Smooth muscle cell (in vitro differentiated cells): ENCODE results near the gene NEBL. TPM values are rescaled to one million over a fixed set of nuclear protein-coding genes. Genes with fewer than 3 reads are reported as not detected.
A peak's percentile ranks its signal among the peaks of the same experiment; 100 is the strongest.
"Not testable (repeated sequence)": the region's sequence is repeated elsewhere in the genome, so short reads cannot be mapped to it uniquely, and the experiment has no call there.

Source experiments
- DNase-seq: peaks from one replicate; lab custom pipeline; 2025; ENCODE audit not compliant: unreplicated experiment; lab: John Stamatoyannopoulos, UW
- H2AFZ ChIP-seq: fragments of 200-600 bp; sonication (generic); 2 replicates; pipeline ENCODE4 v1.6.0; 2016; ENCODE audit warnings: antibody characterized with exemption, low read depth, mild to moderate bottlenecking
- H3F3A ChIP-seq: fragments of 200-600 bp; sonication (generic); 2 replicates; pipeline ENCODE4 v1.6.0; 2017; ENCODE audit warnings: antibody characterized with exemption, low read depth
- H3K27ac ChIP-seq: fragments of 200-600 bp; sonication (generic); 2 replicates; pipeline ENCODE4 v1.5.1; 2016; ENCODE audit warnings: low read depth, mild to moderate bottlenecking
- H3K27me3 ChIP-seq: fragments of 200-600 bp; sonication (generic); 2 replicates; pipeline ENCODE4 v1.6.1; 2016; ENCODE audit warnings: low read depth, mild to moderate bottlenecking
- H3K36me3 ChIP-seq: fragments of 200-600 bp; sonication (generic); 2 replicates; pipeline ENCODE4 v1.5.1; 2016; ENCODE audit warnings: low read depth
- H3K4me1 ChIP-seq: fragments of 200-600 bp; sonication (generic); 2 replicates; pipeline ENCODE4 v1.5.1; 2016; ENCODE audit warnings: low read depth
- H3K4me2 ChIP-seq: fragments of 200-600 bp; sonication (generic); 2 replicates; pipeline ENCODE4 v1.6.0; 2016; ENCODE audit warnings: mild to moderate bottlenecking
- H3K4me3 ChIP-seq: fragments of 200-600 bp; sonication (generic); 2 replicates; pipeline ENCODE4 v1.5.1; 2016; ENCODE audit warnings: mild to moderate bottlenecking
- H3K79me2 ChIP-seq: fragments of 200-600 bp; sonication (generic); 2 replicates; pipeline ENCODE4 v1.6.0; 2016; ENCODE audit warnings: low read depth, mild to moderate bottlenecking
- H3K9ac ChIP-seq: fragments of 200-600 bp; sonication (generic); 2 replicates; pipeline ENCODE4 v1.6.0; 2016; ENCODE audit warnings: low read depth
- H3K9me3 ChIP-seq: fragments of 200-600 bp; sonication (generic); replicated peaks from 2 replicates; pipeline ENCODE4 v1.5.1; 2016; ENCODE audit warnings: low read depth
- H4K20me1 ChIP-seq: fragments of 200-600 bp; sonication (generic); 2 replicates; pipeline ENCODE4 v1.6.0; 2016; ENCODE audit warnings: low read depth
- CTCF ChIP-seq: fragments of 200-600 bp; sonication (generic); IDR thresholded peaks from 2 replicates; pipeline ENCODE4 v1.5.1; 2017; ENCODE audit warnings: borderline replicate concordance, mild to moderate bottlenecking, antibody characterized with exemption; ENCODE audit not compliant: insufficient read depth, poor library complexity, severe bottlenecking
- WGBS: methylation state at CpG from one replicate; pipeline ENCODE4 v1.1.7; 2016; ENCODE audit warnings: low lambda C conversion rate; 5-methylcytosine and 5-hydroxymethylcytosine counted together
- polyA plus RNA-seq: library from polyadenylated mRNA; unstranded; fragments of >200 nt; fragmentation: Nextera tagmentation; extraction: Ambion mirVana; gene quantifications from 2 replicates; pipeline ENCODE4 v1.2.1, GENCODE V29; 2016
- total RNA-seq: library from RNA; depleted of rRNA; stranded (reverse); fragments of >200 nt; gene quantifications from 2 replicates; pipeline ENCODE4 v1.2.3, GENCODE V29; 2014

Gene NEBL
- total RNA-seq: 12.8 and 14.9 TPM in 2 replicates
- 1.8 and 3.5 TPM in 2 replicates for polyA plus RNA-seq

DNA sequence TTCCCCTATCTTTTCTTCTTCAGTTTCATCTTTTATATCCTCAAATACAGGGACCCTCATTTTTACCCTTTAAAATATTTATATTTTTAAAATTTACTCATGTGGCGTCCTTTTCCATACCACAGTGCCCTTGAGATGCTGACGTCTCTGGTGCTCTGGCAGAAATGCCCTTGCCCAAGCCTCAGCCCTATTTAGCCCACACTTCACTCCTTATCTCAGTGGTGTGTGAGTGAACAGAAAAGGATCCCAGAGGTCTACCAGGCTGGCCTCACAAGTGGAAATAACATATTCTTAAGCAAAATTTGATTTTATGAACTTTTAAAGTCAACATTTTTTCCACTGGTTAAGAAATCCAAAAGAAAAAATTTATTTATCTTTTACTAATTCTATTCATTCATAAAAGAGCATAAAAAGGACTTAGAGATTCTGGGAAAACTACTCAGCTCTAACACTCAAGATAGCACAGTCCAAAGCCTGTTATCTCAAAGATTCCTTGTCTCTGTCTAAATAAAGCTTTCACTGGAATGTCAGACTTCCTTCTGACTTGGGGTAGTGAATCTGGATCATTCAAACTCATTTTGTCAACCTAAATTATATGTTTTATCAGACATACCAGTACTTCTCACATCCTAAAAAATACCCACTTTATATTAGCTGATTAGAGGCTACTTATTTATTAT is at the start of gene NEBL:
Gene NEBL, minus strand, starts transcription at position 166 of the 680 bp plus-strand sequence. Its CDS starts 106 bp downstream, at position 60.
- no peaks in the 10 kb centered on the region for H4K20me1 ChIP-seq
- no peaks in the 10 kb centered on the region for H3K79me2 ChIP-seq
- H3K36me3 ChIP-seq: no peaks in the 10 kb centered on the region
- DNase-seq: no peak
- no peaks in the 10 kb centered on the region for H3K9me3 ChIP-seq
- H3K4me2 ChIP-seq: peak within 1 kb of the TSS; percentile 69
- H3K27ac ChIP-seq: peak within 1 kb of the TSS; percentile 31
- no peak for TF ChIP-seq CTCF
- 14% methylated on average over 2 of the region's 2 CpGs for WGBS
- no peak within 1 kb of the TSS for H3K9ac ChIP-seq
- no peaks in the 10 kb centered on the region for H3K27me3 ChIP-seq
- peaks cover 10% of the 10 kb centered on the region for H3F3A ChIP-seq
- no peak within 1 kb of the TSS for H2AFZ ChIP-seq
- H3K4me1 ChIP-seq: peaks cover 10% of the 10 kb centered on the region
- H3K4me3 ChIP-seq: no peak within 1 kb of the TSS

DNA sequence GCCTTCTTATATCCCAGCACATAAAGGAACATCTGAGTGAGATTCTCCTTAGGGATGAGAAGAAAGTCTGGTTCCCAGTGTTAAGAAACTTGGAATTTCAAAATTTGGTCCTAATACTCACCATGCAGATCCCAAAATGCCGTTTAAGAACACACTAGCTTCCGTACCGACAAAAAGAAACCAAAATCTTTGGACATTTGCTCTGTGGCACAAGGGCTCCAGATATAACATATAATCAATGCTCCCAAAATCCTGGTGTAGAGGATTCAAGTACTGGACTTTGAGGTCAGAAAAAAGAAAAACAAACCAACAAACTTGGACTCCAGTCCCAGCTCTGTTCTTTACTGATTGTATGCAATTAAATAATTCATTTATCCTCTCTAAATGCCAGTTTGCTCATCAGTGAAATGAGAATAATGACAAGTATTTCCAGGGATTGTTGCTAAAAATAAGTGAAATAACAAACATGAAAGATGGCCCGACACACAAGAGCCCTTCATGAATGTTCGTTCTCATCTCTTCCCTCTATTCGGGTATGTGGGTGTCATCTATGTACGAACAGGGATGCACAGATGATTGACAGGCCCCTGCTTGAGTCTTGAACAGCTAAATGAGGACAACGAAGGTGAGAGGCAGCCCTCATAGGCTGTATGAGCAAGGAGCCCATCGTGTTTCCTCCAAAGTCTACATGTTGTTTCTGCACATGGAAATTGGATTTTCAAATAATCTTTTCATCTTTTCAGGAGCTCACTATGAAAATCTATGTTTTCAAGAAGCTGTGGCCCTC is 48.6 kb upstream of the NEBL start:
- Histone ChIP-seq H3K27me3 (no peaks in the 10 kb centered on the region), H3K9ac (no peak overlapping the region), H2AFZ (no peak overlapping the region), H4K20me1 (no peaks in the 10 kb centered on the region), H3K79me2 (no peaks in the 10 kb centered on the region), H3K4me2 (no peak overlapping the region), H3K36me3 (no peaks in the 10 kb centered on the region), H3K9me3 (no peaks in the 10 kb centered on the region), H3K27ac (no peak overlapping the region), H3K4me1 (peaks cover 13% of the 10 kb centered on the region), H3F3A (no peaks in the 10 kb centered on the region), H3K4me3 (no peak overlapping the region)
- 94% methylated on average over 9 of the region's 9 CpGs for WGBS
- TF ChIP-seq CTCF: no peak
- DNase-seq: no peak

GRCh38 chr10:20944789-20945502 is 47.8 kb upstream of the NEBL start:
- no peaks in the 10 kb centered on the region for H3K9me3 ChIP-seq
- no peak overlapping the region for H3K9ac ChIP-seq
- peaks cover 11% of the 10 kb centered on the region for H3K4me1 ChIP-seq
- TF ChIP-seq CTCF: no peak
- 87% methylated on average over 7 of the region's 7 CpGs for WGBS
- H3K4me3 ChIP-seq: no peak overlapping the region
- no peak for DNase-seq
- no peaks in the 10 kb centered on the region for H3K79me2 ChIP-seq
- no peaks in the 10 kb centered on the region for H3K36me3 ChIP-seq
- no peak overlapping the region for H3K27ac ChIP-seq
- no peak overlapping the region for H2AFZ ChIP-seq
- H3F3A ChIP-seq: no peaks in the 10 kb centered on the region
- H4K20me1 ChIP-seq: no peaks in the 10 kb centered on the region
- no peak overlapping the region for H3K4me2 ChIP-seq
- no peaks in the 10 kb centered on the region for H3K27me3 ChIP-seq

DNA sequence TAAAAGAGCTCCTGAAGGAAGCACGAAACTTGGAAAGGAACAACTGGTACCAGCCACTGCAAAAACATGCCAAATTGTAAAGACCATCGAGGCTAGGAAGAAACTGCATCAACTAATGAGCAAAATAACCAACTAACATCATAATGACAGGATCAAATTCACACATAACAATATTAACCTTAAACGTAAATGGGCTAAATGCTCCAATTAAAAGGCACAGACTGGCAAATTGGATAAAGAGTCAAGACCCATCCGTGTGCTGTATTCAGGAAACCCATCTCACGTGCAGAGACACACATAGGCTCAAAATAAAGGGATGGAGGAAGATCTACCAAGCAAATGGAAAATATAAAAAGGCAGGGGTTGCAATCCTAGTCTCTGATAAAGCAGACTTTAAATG is 42.3 kb upstream of the NEBL start:
- H3K4me2 ChIP-seq, H2AFZ ChIP-seq, H3F3A ChIP-seq, DNase-seq, H4K20me1 ChIP-seq, H3K27ac ChIP-seq, H3K36me3 ChIP-seq, H3K4me1 ChIP-seq, H3K4me3 ChIP-seq, H3K27me3 ChIP-seq, H3K9ac ChIP-seq, H3K79me2 ChIP-seq, H3K9me3 ChIP-seq: not testable (repeated sequence)
- 70% methylated on average over 2 of the region's 5 CpGs for WGBS
